Mesendoderm (in vitro differentiated cells): ENCODE results near the gene BTLA.
"Not testable (repeated sequence)": the region's sequence is repeated elsewhere in the genome, so short reads cannot be mapped to it uniquely, and the experiment has no call there.

Source experiments
- DNase-seq: peaks from one replicate; pipeline ENCODE4 v3.0.0; 2013
- H2AK5ac ChIP-seq: 2 replicates; pipeline ENCODE4 v1.6.1; 2013; ENCODE audit warnings: low read length, inconsistent platforms
- H2BK120ac ChIP-seq: 2 replicates; pipeline ENCODE4 v1.6.1; 2013; ENCODE audit warnings: low read depth, mild to moderate bottlenecking, low read length, moderate library complexity, mixed read lengths
- H2BK15ac ChIP-seq: replicated peaks from 2 replicates; pipeline ENCODE4 v1.6.1; 2013; ENCODE audit warnings: low read depth, mild to moderate bottlenecking, moderate library complexity
- H2BK5ac ChIP-seq: 2 replicates; pipeline ENCODE4 v1.6.1; 2013; ENCODE audit warnings: low read length, inconsistent platforms
- H3K18ac ChIP-seq: 2 replicates; pipeline ENCODE4 v1.6.1; 2013; ENCODE audit warnings: mild to moderate bottlenecking, low read length, mixed read lengths
- H3K23ac ChIP-seq: one replicate; pipeline ENCODE4 v1.6.1; 2013; ENCODE audit warnings: low read length
- H3K27ac ChIP-seq: 2 replicates; pipeline ENCODE4 v1.5.1; 2013; ENCODE audit warnings: low read depth, mild to moderate bottlenecking, inconsistent platforms, low read length, moderate library complexity
- H3K27me3 ChIP-seq: 2 replicates; pipeline ENCODE4 v1.6.1; 2013; ENCODE audit warnings: low read length, control low read depth, mild to moderate bottlenecking, inconsistent platforms; ENCODE audit not compliant: insufficient read depth, poor library complexity
- H3K36me3 ChIP-seq: 2 replicates; pipeline ENCODE4 v1.6.1; 2013; ENCODE audit warnings: low read length, inconsistent platforms; ENCODE audit not compliant: control insufficient read depth, insufficient read depth
- H3K4ac ChIP-seq: one replicate; pipeline ENCODE4 v1.6.1; 2013; ENCODE audit warnings: low read depth, mild to moderate bottlenecking, low read length, moderate library complexity
- H3K4me1 ChIP-seq: 2 replicates; pipeline ENCODE4 v1.6.1; 2013; ENCODE audit warnings: low read depth, low read length, inconsistent platforms; ENCODE audit not compliant: control insufficient read depth
- H3K4me2 ChIP-seq: 2 replicates; pipeline ENCODE4 v1.6.1; 2013; ENCODE audit warnings: low read length
- H3K4me3 ChIP-seq: 2 replicates; pipeline ENCODE4 v1.5.1; 2013; ENCODE audit warnings: mild to moderate bottlenecking, low read length
- H3K56ac ChIP-seq: one replicate; pipeline ENCODE4 v1.6.1; 2013; ENCODE audit warnings: low read length
- H3K79me1 ChIP-seq: 2 replicates; pipeline ENCODE4 v1.6.1; 2013; ENCODE audit warnings: low read length, inconsistent platforms
- H3K79me2 ChIP-seq: 2 replicates; pipeline ENCODE4 v1.6.1; 2013; ENCODE audit warnings: mild to moderate bottlenecking, low read length; ENCODE audit not compliant: control insufficient read depth, insufficient read depth
- H3K9ac ChIP-seq: 2 replicates; pipeline ENCODE4 v1.6.1; 2013; ENCODE audit warnings: low read length, inconsistent platforms
- H4K5ac ChIP-seq: one replicate; pipeline ENCODE4 v1.6.1; 2013; ENCODE audit warnings: low read length
- H4K8ac ChIP-seq: one replicate; pipeline ENCODE4 v1.6.1; 2013; ENCODE audit warnings: low read depth, mild to moderate bottlenecking, control low read depth, low read length, moderate library complexity
- WGBS: extraction: QIAGEN DNeasy Blood & Tissue Kit; methylation state at CpG from one replicate; pipeline ENCODE4 v1.1.7; 2013; ENCODE audit warnings: low lambda C conversion rate, missing lambda C conversion rate; ENCODE audit not compliant: insufficient coverage; ENCODE audit errors: extremely low coverage; 5-methylcytosine and 5-hydroxymethylcytosine counted together

Gene BTLA

DNA sequence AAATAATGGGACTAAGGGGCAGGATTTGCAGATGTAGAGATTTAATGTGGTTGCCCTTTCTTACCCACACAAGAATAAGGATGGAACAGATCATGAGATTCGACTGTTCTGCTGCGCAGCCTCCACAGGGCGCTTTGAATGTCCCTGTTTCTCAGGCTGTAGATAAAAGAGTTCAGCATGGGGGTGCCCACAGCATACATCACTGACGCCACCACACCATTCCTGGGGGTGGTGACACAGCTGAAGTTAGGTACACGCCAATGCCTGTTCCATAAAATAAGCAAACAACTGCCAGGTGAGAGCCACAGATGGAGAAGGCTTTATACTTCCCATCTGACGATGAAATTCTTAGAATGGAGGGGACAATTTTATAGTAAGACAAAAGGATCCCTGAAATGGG lies 24.9 kb upstream of the BTLA start:
- not testable (repeated sequence) for H3K56ac ChIP-seq, H3K79me1 ChIP-seq, H4K5ac ChIP-seq, H3K9ac ChIP-seq, H3K4ac ChIP-seq, H4K8ac ChIP-seq, H3K79me2 ChIP-seq, H3K23ac ChIP-seq, H2BK5ac ChIP-seq, H2BK15ac ChIP-seq, H2AK5ac ChIP-seq, H3K18ac ChIP-seq, H3K4me1 ChIP-seq, H3K27ac ChIP-seq, H2BK120ac ChIP-seq, H3K27me3 ChIP-seq, H3K4me3 ChIP-seq, H3K4me2 ChIP-seq, DNase-seq, H3K36me3 ChIP-seq
- no CpG with 5 or more reads among the region's 6 CpGs for WGBS

GRCh38 chr3:112519424-112520001 lies 20.2 kb upstream of the BTLA start:
- Histone ChIP-seq H3K4ac (no peak overlapping the region), H3K27ac (no peak overlapping the region), H3K79me2 (no peaks in the 10 kb centered on the region), H2BK5ac (no peak overlapping the region), H3K23ac (no peak overlapping the region), H3K27me3 (no peaks in the 10 kb centered on the region), H2AK5ac (no peak overlapping the region), H3K9ac (no peak overlapping the region), H3K4me3 (no peak overlapping the region), H2BK120ac (no peak overlapping the region), H3K79me1 (no peaks in the 10 kb centered on the region), H4K8ac (no peak overlapping the region), H3K4me1 (no peaks in the 10 kb centered on the region), H3K4me2 (no peak overlapping the region), H3K36me3 (no peaks in the 10 kb centered on the region), H2BK15ac (no peak overlapping the region), H3K56ac (no peak overlapping the region), H3K18ac (no peak overlapping the region), H4K5ac (no peak overlapping the region)
- WGBS = no CpG with 5 or more reads among the region's 2 CpGs
- peak; percentile 80 for DNase-seq

DNA sequence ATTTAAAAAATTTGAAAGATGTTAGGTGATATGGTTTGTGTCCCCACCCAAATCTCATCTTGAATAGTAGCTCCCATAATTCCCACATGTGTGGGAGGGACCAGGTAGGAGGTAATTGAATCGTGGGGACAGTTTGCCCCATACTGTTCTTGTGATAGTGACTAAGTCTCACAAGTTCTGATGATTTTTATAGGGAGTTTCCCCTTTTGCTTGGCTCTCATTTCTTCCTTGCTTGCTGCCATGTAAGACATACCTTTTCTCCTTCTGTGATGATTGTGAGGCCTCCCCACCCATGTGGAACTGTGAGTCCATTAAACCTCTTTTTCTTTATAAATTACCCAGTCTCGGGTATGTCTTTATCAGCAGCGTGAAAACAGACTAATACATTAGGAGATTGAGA lies 19.7 kb upstream of the BTLA start:
- no CpG with 5 or more reads among the region's 3 CpGs for WGBS
- peak; percentile 11 for DNase-seq
- H2AK5ac ChIP-seq = not testable (repeated sequence)

DNA sequence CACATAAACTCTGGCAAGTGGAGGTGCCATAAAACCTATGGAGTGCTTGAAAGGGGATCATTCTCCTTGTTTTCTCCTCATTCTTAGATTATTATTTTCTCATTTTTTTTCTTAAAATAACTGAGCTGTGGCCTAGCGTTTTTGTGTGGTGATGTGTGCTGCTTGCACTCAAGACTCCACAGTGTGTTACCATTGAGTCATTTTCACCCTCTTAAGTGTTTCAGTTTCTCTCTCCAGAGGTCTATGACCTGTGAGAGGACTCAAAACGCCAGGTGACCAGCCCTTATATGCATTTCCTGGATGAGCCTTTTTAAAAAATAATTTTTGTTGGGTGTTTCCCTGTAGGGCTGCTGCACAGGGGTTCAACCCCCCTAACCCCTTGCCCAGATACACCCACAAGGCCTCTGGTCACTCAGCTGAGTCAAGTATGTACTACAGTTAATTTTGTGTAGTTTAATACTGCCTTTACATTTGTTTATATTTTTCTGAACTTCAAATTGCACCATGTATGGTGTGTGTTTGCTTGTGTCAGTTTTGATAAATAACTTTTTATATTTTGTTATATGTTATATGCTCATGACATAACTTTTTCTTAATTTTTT lies 15.4 kb upstream of the BTLA start:
- H3K9ac ChIP-seq = no peak overlapping the region
- H3K4me1 ChIP-seq = no peaks in the 10 kb centered on the region
- no peak overlapping the region for H3K4me2 ChIP-seq
- H3K4ac ChIP-seq = no peak overlapping the region
- no peak overlapping the region for H3K27ac ChIP-seq
- H2AK5ac ChIP-seq = no peak overlapping the region
- WGBS = no CpG with 5 or more reads among the region's 2 CpGs
- H2BK5ac ChIP-seq = no peak overlapping the region
- H3K18ac ChIP-seq = no peak overlapping the region
- H3K4me3 ChIP-seq = no peak overlapping the region
- H2BK15ac ChIP-seq = no peak overlapping the region
- no peak overlapping the region for H4K8ac ChIP-seq
- H2BK120ac ChIP-seq = no peak overlapping the region
- no peak overlapping the region for H3K23ac ChIP-seq
- no peaks in the 10 kb centered on the region for H3K79me2 ChIP-seq
- H3K56ac ChIP-seq = no peak overlapping the region
- H3K79me1 ChIP-seq = no peaks in the 10 kb centered on the region
- DNase-seq = no peak
- no peaks in the 10 kb centered on the region for H3K27me3 ChIP-seq
- H3K36me3 ChIP-seq = no peaks in the 10 kb centered on the region
- no peak overlapping the region for H4K5ac ChIP-seq

More for the DNA sequence above, 19.7 kb upstream of the BTLA start:
- not testable (repeated sequence) for H2BK120ac ChIP-seq, H3K4me2 ChIP-seq, H3K36me3 ChIP-seq, H2BK15ac ChIP-seq, H3K79me2 ChIP-seq, H2BK5ac ChIP-seq, H3K4me3 ChIP-seq, H3K27me3 ChIP-seq, H3K4me1 ChIP-seq, H4K5ac ChIP-seq, H3K9ac ChIP-seq, H3K56ac ChIP-seq, H3K4ac ChIP-seq, H4K8ac ChIP-seq, H3K18ac ChIP-seq, H3K79me1 ChIP-seq, H3K27ac ChIP-seq, H3K23ac ChIP-seq

DNA sequence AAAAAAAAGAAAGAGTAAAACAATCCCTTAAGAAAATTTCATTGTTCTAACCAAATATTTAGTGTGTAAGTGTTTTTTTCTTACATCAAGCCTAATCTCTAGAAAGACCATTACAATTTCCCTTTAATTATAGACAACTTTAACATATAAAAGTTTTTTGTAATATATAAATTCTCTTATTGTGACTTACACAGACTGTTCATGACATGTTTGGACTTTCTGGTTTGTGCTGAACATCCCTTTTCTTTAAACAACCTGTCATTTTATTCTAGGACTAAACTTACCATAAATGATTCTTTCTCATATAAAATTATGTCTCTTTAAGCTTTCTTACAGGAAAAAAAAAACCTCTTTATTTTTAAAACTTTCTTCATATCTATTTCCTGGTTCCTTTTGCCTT lies 13.0 kb upstream of the BTLA start:
- H3K36me3 ChIP-seq = no peaks in the 10 kb centered on the region
- H2BK5ac ChIP-seq = no peak overlapping the region
- H3K4me2 ChIP-seq = no peak overlapping the region
- no peak overlapping the region for H3K27ac ChIP-seq
- no peak overlapping the region for H4K8ac ChIP-seq
- H3K4ac ChIP-seq = no peak overlapping the region
- no peak overlapping the region for H4K5ac ChIP-seq
- peak; percentile 58 for DNase-seq
- H3K4me1 ChIP-seq = no peaks in the 10 kb centered on the region
- H3K18ac ChIP-seq = no peak overlapping the region
- no peak overlapping the region for H3K56ac ChIP-seq
- H3K79me1 ChIP-seq = no peaks in the 10 kb centered on the region
- no peak overlapping the region for H2AK5ac ChIP-seq
- H2BK15ac ChIP-seq = no peak overlapping the region
- H2BK120ac ChIP-seq = no peak overlapping the region
- H3K4me3 ChIP-seq = no peak overlapping the region
- no peaks in the 10 kb centered on the region for H3K79me2 ChIP-seq
- no peaks in the 10 kb centered on the region for H3K27me3 ChIP-seq
- no peak overlapping the region for H3K9ac ChIP-seq
- no peak overlapping the region for H3K23ac ChIP-seq

DNA sequence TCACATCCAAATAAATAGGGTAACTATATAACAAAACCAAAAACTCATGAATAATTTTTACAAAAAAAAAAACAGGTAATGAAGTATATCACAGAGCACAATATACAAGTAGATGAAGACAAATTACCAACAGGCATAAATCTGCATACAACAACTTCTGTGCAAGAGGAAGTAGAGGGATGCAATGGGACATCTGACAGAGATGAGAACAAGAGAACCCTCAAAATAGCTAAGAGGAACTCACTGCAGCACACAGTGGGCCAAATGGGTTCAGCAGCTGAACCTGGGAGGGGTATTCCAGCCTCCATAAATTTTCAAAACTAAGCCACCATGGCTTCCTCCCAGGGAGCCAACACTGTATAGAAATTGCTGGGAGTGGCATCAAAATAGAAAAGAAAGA lies 9.6 kb upstream of the BTLA start:
- no peak overlapping the region for H2AK5ac ChIP-seq
- H2BK120ac ChIP-seq = no peak overlapping the region
- no peaks in the 10 kb centered on the region for H3K79me2 ChIP-seq
- no peaks in the 10 kb centered on the region for H3K79me1 ChIP-seq
- DNase-seq = no peak
- no peak overlapping the region for H3K18ac ChIP-seq
- H3K9ac ChIP-seq = no peak overlapping the region
- H3K27ac ChIP-seq = no peak overlapping the region
- H3K27me3 ChIP-seq = no peaks in the 10 kb centered on the region
- H3K56ac ChIP-seq = no peak overlapping the region
- no peak overlapping the region for H4K5ac ChIP-seq
- H3K4me1 ChIP-seq = no peaks in the 10 kb centered on the region
- H3K4me3 ChIP-seq = no peak overlapping the region
- no peak overlapping the region for H2BK15ac ChIP-seq
- no peak overlapping the region for H2BK5ac ChIP-seq
- H3K4ac ChIP-seq = no peak overlapping the region
- H4K8ac ChIP-seq = no peak overlapping the region
- no peaks in the 10 kb centered on the region for H3K36me3 ChIP-seq
- no peak overlapping the region for H3K4me2 ChIP-seq
- no peak overlapping the region for H3K23ac ChIP-seq
